RWPE1 (cell line): ENCODE data around the gene MOK.
"Not testable (repeated sequence)": the region's sequence is repeated elsewhere in the genome, so short reads cannot be mapped to it uniquely, and the experiment has no call there.

Source experiments
- CTCF ChIA-PET: fragments of 350-600 bp; sonication (Branson Sonifier 250); formaldehyde crosslinking; extraction: SDS; loops from one replicate; lab custom pipeline; 2021; lab: Yijun Ruan, JAX
- POLR2A ChIA-PET: fragments of 400-600 bp; formaldehyde crosslinking; extraction: SDS; loops from one replicate; lab custom pipeline; 2020; ENCODE audit warnings: antibody characterized with exemption; ENCODE audit not compliant: low non-redundant PET; lab: Yijun Ruan, JAX
- DNase-seq: peaks from one replicate; pipeline ENCODE4 v3.0.0; 2012; ENCODE audit warnings: low spot score
- H3K27ac ChIP-seq: fragments of 450-650 bp; 2 replicates; pipeline ENCODE4 v1.5.1; 2017
- CTCF ChIP-seq: fragments of 450-650 bp; conservative IDR thresholded peaks from 2 replicates; pipeline ENCODE4 v1.5.1; 2017; ENCODE audit warnings: low read depth, mild to moderate bottlenecking

The MOK gene

GRCh38 chr14:102304611-102305506, at the start of gene MOK:
MOK (minus strand) TSS chr14:102305164; CDS start chr14:102304968, 196 bp downstream.
- POLR2A ChIA-PET = no interaction called here
- peak within 1 kb of the TSS; percentile 72 for H3K27ac ChIP-seq

GRCh38 chr14:102353126-102353619, 48.2 kb upstream of the MOK start:
- ChIA-PET CTCF (no interaction called here), POLR2A (no interaction called here)
- no peak for TF ChIP-seq CTCF
- DNase-seq = no peak
- no peak overlapping the region for H3K27ac ChIP-seq

More at GRCh38 chr14:102304611-102305506, at the start of gene MOK:
- CTCF ChIA-PET = interaction anchor here (0.7 to 0.9 kb wide), 2 partner anchors 12 to 81 kb away, joined by 3 to 4 read pairs; no protein-coding TSS in a partner anchor
- TF ChIP-seq CTCF = no peak
- DNase-seq = peak; percentile 98

GRCh38 chr14:102352213-102352612, 47.2 kb upstream of the MOK start:
- TF ChIP-seq CTCF = no peak
- no peak for DNase-seq
- ChIA-PET CTCF (no interaction called here), POLR2A (no interaction called here)
- H3K27ac ChIP-seq = peak overlapping the region; percentile 26; the same call in 1 of the 2 replicates

GRCh38 chr14:102351593-102351992, 46.6 kb upstream of the MOK start:
- H3K27ac ChIP-seq = peak overlapping the region; percentile 26; the same call in 1 of the 2 replicates
- POLR2A ChIA-PET, DNase-seq, CTCF ChIA-PET: not testable (repeated sequence)

- ChIA-PET CTCF (no interaction called here), POLR2A (no interaction called here)
- TF ChIP-seq CTCF = no peak
- no peak overlapping the region; the same call in 1 of the 2 replicates for H3K27ac ChIP-seq
- DNase-seq = no peak
Observed at GRCh38 chr14:102351023-102351422, 46.1 kb upstream of the MOK start.

- ChIA-PET POLR2A (no interaction called here), CTCF (no interaction called here)
- no peak for TF ChIP-seq CTCF
- no peak overlapping the region for H3K27ac ChIP-seq
- DNase-seq = no peak
Observed at GRCh38 chr14:102348376-102348775, 43.4 kb upstream of the MOK start.

GRCh38 chr14:102346645-102347044, 41.7 kb upstream of the MOK start:
- POLR2A ChIA-PET = no interaction called here
- no peak for TF ChIP-seq CTCF
- no peak for DNase-seq
- no peak overlapping the region for H3K27ac ChIP-seq
- CTCF ChIA-PET = no interaction called here
